Activated CD4-positive, alpha-beta T cell treated with anti-CD3 and anti-CD28 coated beads for 4 hours (primary cell): Measurements from ENCODE around the gene SLC25A11.

Experiments used
- DNase-seq, 2 donors: peaks; one replicate each; pipeline ENCODE4 v3.0.0-alpha.2; 2020

The SLC25A11 gene

GRCh38 chr17:4893721-4894560, 45.9 kb downstream of the SLC25A11 start:
- no peak for DNase-seq

GRCh38 chr17:4893272-4893671, 46.6 kb downstream of the SLC25A11 start:
- no peak for DNase-seq

GRCh38 chr17:4892499-4893221, 47.2 kb downstream of the SLC25A11 start:
- no peak for DNase-seq

GRCh38 chr17:4891411-4892410, 48.1 kb downstream of the SLC25A11 start:
- no peak for DNase-seq

- DNase-seq = no peak
Observed at GRCh38 chr17:4887581-4887980, 52.3 kb downstream of the SLC25A11 start.
